Heart right ventricle (tissue), 16 donors: Measurements from ENCODE around the gene PFKL. TPM values are rescaled to one million over a fixed set of nuclear protein-coding genes. Genes with fewer than 3 reads are reported as not detected.

Experiments used
- ATAC-seq, 8 donors: fragments of 200-7000 bp; cut with Tn5 transposase; one replicate each; pipeline ENCODE4 v1.9.1; 2020; ENCODE audit warnings: mild to moderate bottlenecking in 8 of 8, moderate library complexity in 8 of 8, moderate number of reproducible peaks in 1 of 8
- DNase-seq, 2 donors: peaks; one replicate each; pipeline ENCODE4 v3.0.0-alpha.2; 2020
- H3K27ac ChIP-seq, 10 donors: fragments of 200-600 bp; sonication (generic) in 2 of 10; one replicate each; pipeline versions ENCODE4 v1.5.0 to v1.8.0; 2020 to 2022; ENCODE audit warnings: mild to moderate bottlenecking in 3 of 10
- H3K27me3 ChIP-seq, 7 donors: fragments of 200-600 bp; one replicate each; pipeline ENCODE4 v1.8.0; 2021 to 2022; ENCODE audit warnings: mild to moderate bottlenecking in 2 of 7
- H3K36me3 ChIP-seq, 9 donors: fragments of 200-600 bp; sonication (generic) in 1 of 9; one replicate each; pipeline versions ENCODE4 v1.5.0 to v1.8.0; 2020 to 2022; ENCODE audit warnings: mild to moderate bottlenecking in 2 of 9
- H3K4me1 ChIP-seq, 9 donors: fragments of 200-600 bp; sonication (generic) in 1 of 9; one replicate each; pipeline versions ENCODE4 v1.5.0 to v1.8.0; 2020 to 2022; ENCODE audit warnings: mild to moderate bottlenecking in 4 of 9
- H3K4me3 ChIP-seq, 10 donors: fragments of 200-600 bp; sonication (generic) in 2 of 10; one replicate each; pipeline versions ENCODE4 v1.5.0 to v1.8.0; 2020 to 2022; ENCODE audit warnings: mild to moderate bottlenecking in 7 of 10, moderate library complexity in 2 of 10
- H3K9me3 ChIP-seq, 11 donors: fragments of 200-600 bp in 10 of 11; sonication (generic) in 2 of 11; one replicate each; pipeline versions ENCODE4 v1.5.0 to v1.8.0; 2013 to 2022; ENCODE audit warnings: mild to moderate bottlenecking in 2 of 11, control low read depth in 1 of 11, moderate library complexity in 1 of 11
- WGBS, 2 donors: extraction: QIAGEN DNeasy Blood & Tissue Kit; methylation state at CpG; one replicate each; pipeline ENCODE4 v1.1.7; 2013; ENCODE audit warnings: inconsistent platforms in 1 of 2; 5-methylcytosine and 5-hydroxymethylcytosine counted together
- intact Hi-C, 10 donors: fragments of 100-400 bp; cut with DNase I; formaldehyde crosslinking; loops; one replicate each; pipeline versions ENCODE4 v1.11.1 to v1.14.2; 2022
- polyA plus RNA-seq, 2 donors: library from polyadenylated mRNA; stranded (reverse); fragments of 200-250 nt; gene quantifications; one replicate each; pipeline ENCODE4 v1.2.3, GENCODE V29; 2013
- total RNA-seq, 10 donors: library from RNA; stranded (reverse); fragmentation: NEBNext Ultra II Directional in 3 of 10; extraction: Animal tissue kit (Norgen Biotek cat#: 25700) in 3 of 10; gene quantifications; one replicate each; pipeline versions ENCODE4 v1.2.1 to v1.2.4, GENCODE V29; 2021 to 2023
- TF ChIP-seq, protein P1 (sequence below), 9 donors: fragments of 200-600 bp; sonication (generic) in 2 of 9; IDR thresholded peaks; one replicate each; pipeline versions ENCODE4 v1.5.0 to v1.8.0; 2021 to 2022; ENCODE audit warnings: antibody characterized with exemption in 9 of 9, mild to moderate bottlenecking in 5 of 9, moderate library complexity in 1 of 9
- donor health status: Arrhythmogenic right ventricular cardiomyopathy.
- donor health status: ischemic (EF 13 %, LVEDD 7.1; RV severe dilation, severe dysfunction).
- donor health status: healthy with polysubstance abuse.
- donor health status: DM: no; HTN: yes; CAD: no.
- donor health status: DM: no; HTN: no; CAD: no.
- donor health status: ischemic (EF 25% LVEDD 6.9; RV normal size, moderate dysfunction).
- donor health status: ischemic (EF 25% LVEDD 5.7; RV mildly dilated, moderate dysfunction).
- donor health status: healthy.
- donor health status: DM: yes; HTN: yes; CAD: no.
- donor health status: Ischemic cardiomyopathy.
- donor health status: ischemic (EF 35%, LVEDD 5.7; RV mildly dilated, moderate dysfunction).
- donor health status: nonischemic (EF 11% LVEDD 7.7; RV severe dilation, severe dysfunction).
- donor health status: DM: yes; HTN: yes; CAD: no.
- donor health status: PGD.
- donor health status: ischemic (EF 29% LVEDD 5.4; RV normal size, mild dysfunction).
- donor health status: nonischemic (EF 23%, LVEDD 6.1; RV moderate dilation, normal function).

PFKL gene
- total and polyA plus RNA-seq, 12 donors, result 34.7 to 84.4 (median 43.8) TPM

DNA sequence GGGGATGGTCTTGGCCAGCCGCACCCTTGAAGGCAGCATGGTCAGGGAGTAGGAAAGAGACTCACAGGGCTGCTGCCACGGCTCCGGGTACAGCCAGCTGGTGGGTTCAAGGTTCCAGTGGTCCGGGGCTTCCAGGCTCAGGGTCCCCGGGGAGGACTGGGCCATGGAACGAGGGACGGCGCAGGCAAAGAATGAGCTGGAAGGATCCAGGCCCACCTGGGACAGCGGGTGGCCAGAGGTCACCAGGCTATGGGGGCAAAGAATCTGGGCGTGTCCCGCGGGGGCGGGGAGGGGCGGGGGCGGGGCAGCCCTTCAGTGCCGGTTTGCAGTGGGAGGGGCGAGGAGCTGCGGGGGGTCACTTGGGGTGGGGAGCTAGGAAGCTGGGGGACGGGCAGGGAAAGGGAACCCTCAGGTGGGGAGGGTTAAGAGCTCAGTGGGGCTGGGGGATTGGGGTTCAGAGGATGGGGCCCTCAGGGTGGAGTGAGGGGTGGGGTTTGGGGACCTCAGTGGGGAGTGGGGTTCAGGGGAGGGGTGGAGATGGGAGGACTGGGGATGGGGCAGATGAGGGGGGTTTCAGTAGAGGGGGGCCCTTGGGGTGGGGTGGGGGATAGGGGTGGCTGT, 38.1 kb upstream of the PFKL start, which contains the start of gene DNMT3L:
Gene DNMT3L, minus strand, starts transcription at position 223 of the 621 bp plus-strand sequence. CDS start 638 bp downstream, outside the sequence.
- Histone ChIP-seq H3K27ac (no peak within 1 kb of the TSS), H3K9me3 (peaks cover 0 to 10% (median 0%) of the 10 kb centered on the region in 11 donors), H3K36me3 (no peaks in the 10 kb centered on the region), H3K4me1 (no peaks in the 10 kb centered on the region), H3K27me3 (peaks cover 0 to 4% (median 0%) of the 10 kb centered on the region in 7 donors), H3K4me3 (no peak within 1 kb of the TSS)
- TF ChIP-seq, protein P1, sequence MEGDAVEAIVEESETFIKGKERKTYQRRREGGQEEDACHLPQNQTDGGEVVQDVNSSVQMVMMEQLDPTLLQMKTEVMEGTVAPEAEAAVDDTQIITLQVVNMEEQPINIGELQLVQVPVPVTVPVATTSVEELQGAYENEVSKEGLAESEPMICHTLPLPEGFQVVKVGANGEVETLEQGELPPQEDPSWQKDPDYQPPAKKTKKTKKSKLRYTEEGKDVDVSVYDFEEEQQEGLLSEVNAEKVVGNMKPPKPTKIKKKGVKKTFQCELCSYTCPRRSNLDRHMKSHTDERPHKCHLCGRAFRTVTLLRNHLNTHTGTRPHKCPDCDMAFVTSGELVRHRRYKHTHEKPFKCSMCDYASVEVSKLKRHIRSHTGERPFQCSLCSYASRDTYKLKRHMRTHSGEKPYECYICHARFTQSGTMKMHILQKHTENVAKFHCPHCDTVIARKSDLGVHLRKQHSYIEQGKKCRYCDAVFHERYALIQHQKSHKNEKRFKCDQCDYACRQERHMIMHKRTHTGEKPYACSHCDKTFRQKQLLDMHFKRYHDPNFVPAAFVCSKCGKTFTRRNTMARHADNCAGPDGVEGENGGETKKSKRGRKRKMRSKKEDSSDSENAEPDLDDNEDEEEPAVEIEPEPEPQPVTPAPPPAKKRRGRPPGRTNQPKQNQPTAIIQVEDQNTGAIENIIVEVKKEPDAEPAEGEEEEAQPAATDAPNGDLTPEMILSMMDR (IDR thresholded peaks at IDR 0.05), result no peak
- intact Hi-C loops, result no loop called here
- no peak for DNase-seq
- no peak for ATAC-seq
- 75 to 77% methylated on average over 16 to 19 of the region's 19 CpGs for WGBS, 2 donors

- peaks cover 0 to 10% (median 0%) of the 10 kb centered on the region in 11 donors for H3K9me3 ChIP-seq
- H3K4me3 ChIP-seq, result no peak overlapping the region
- TF ChIP-seq, protein P1 (IDR thresholded peaks at IDR 0.05), result no peak
- no peaks in the 10 kb centered on the region for H3K4me1 ChIP-seq
- intact Hi-C loops, result no loop called here
- peaks cover 0 to 4% (median 0%) of the 10 kb centered on the region in 7 donors for H3K27me3 ChIP-seq
- ATAC-seq (no peak), DNase-seq (no peak)
- no peaks in the 10 kb centered on the region for H3K36me3 ChIP-seq
- no peak overlapping the region for H3K27ac ChIP-seq
- WGBS, 2 donors, result 84% methylated on average over 12 of the region's 12 CpGs
Measured at GRCh38 chr21:44262338-44263056, 37.4 kb upstream of the PFKL start.

DNA sequence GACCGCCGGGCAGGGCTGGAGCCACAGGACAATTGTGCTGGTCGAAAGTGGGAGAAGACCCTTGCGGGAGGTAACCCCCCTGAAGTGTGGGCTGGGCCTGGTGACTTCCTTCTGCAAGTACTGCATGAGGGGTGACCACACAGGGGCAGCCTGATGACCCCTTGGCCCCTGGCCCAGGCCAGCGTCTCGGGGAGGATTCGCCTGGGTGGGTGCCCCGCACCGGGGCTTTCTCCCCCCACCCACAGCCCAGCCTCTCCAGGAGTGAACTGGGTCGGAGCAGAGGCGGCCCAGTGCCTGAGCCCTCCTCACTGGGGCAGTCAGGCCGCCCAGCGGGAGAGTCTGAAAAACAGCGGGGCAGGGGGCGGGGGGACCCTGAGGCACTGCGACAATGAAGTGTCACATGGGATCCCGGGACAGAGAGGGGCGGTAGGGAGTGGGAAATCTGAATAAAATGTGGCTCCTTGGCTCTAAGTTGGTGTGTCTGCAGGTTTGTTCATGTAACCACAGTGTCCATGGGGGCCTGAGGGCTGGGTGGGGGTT, 36.6 kb upstream of the PFKL start:
- DNase-seq (no peak), ATAC-seq (no peak)
- Histone ChIP-seq H3K4me1 (no peaks in the 10 kb centered on the region), H3K27me3 (peaks cover 0 to 4% (median 0%) of the 10 kb centered on the region in 7 donors), H3K36me3 (no peaks in the 10 kb centered on the region), H3K4me3 (no peak overlapping the region), H3K27ac (no peak overlapping the region), H3K9me3 (peaks cover 0 to 10% (median 0%) of the 10 kb centered on the region in 11 donors)
- WGBS, 2 donors, result 55 to 68% methylated on average over 16 to 18 of the region's 18 CpGs
- TF ChIP-seq, protein P1 (IDR thresholded peaks at IDR 0.05), result no peak
- intact Hi-C loops, result no loop called here

- H3K4me1 ChIP-seq, result no peaks in the 10 kb centered on the region
- no peak for DNase-seq
- no peaks in the 10 kb centered on the region for H3K36me3 ChIP-seq
- peaks cover 0 to 4% (median 0%) of the 10 kb centered on the region in 7 donors for H3K27me3 ChIP-seq
- H3K9me3 ChIP-seq, result peaks cover 0 to 10% (median 0%) of the 10 kb centered on the region in 11 donors
- no peak for ATAC-seq
- no peak overlapping the region for H3K27ac ChIP-seq
- intact Hi-C loops, result no loop called here
- no peak overlapping the region for H3K4me3 ChIP-seq
- TF ChIP-seq, protein P1 (IDR thresholded peaks at IDR 0.05), result no peak
- whole genome bisulfite sequencing, 2 donors, result 88 to 95% methylated on average over 4 of the region's 4 CpGs
Measured at GRCh38 chr21:44263768-44264167, 36.1 kb upstream of the PFKL start.
